ENCODE measurements around the gene GRHL1.

The GRHL1 gene

GRCh38 chr2:9965119-9965822 lies 13.8 kb downstream of the GRHL1 start:
- no peak for TF ChIP-seq CTCF (conservative IDR thresholded peaks at IDR 0.05; ENCODE audit: low read depth, low read length)
- no peak for DNase-seq (ENCODE audit: low read depth)
- H3K4me3 ChIP-seq (ENCODE audit: low read length), result no peak overlapping the region

DNA sequence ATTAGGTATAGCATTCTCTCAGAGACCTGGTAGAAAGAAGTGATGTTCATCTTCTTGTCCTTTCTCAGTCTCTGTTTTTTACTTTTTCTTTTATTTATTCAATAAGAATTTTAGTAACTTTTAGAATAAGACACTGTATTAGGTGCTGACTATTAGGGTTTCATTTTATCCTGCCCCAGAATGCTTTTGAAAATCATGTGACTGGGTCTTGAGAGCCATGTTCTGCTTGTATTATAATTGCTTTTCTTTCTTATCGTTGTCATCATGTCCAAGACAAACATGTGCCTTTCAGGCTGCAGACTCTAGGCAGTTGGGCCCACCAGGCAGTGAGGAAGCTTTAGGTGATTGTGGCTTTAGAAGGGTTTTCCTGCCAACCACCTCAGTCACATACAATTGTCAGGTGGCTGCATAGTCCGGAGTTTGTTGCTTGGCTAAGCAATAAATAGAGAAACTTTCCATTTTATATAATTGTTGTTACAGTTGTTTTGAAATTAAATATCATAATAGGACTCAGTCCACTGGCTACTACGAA lies 15.1 kb downstream of the GRHL1 start:
- no peak for TF ChIP-seq CTCF (conservative IDR thresholded peaks at IDR 0.05; ENCODE audit: low read depth, low read length)
- no peak overlapping the region for H3K4me3 ChIP-seq (ENCODE audit: low read length)
- no peak for DNase-seq (ENCODE audit: low read depth)

DNA sequence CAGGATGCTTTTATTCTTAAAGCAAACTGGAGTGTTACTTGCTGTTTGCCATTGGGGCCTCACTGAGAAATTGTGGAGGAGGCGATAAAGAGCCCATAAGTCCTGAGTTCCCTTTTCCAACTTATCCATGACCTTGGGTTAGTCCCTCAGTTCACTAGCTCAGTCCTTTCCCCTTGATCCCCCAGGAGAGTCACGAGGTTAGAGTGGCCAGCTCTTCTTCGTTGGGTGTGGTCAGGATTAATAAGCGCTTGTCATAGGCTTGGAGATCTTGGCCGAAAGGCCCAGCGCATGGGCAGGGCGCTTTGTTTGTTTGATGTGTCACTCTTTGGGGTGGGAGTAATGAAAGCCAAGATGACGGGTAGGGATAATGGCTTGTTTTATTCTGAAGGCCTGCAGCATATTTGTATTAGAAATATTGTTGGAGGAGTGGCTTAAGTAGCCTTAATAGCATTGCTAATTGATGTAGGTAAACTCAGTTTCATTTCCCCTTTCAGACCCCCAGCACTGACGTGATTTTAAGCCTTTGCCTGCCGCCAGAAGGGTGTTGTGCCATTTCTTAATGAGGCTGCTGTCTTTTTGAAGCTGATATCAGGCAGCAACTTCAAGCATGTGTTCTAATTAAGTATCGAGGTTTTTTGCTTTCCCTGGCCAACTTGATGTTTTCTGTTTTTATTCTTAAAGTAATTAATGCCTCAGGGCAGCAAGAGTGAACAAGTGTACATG lies 15.7 kb downstream of the GRHL1 start:
- no peak overlapping the region for H3K4me3 ChIP-seq (ENCODE audit: low read length)
- TF ChIP-seq CTCF (conservative IDR thresholded peaks at IDR 0.05; ENCODE audit: low read depth, low read length), result no peak
- no peak for DNase-seq (ENCODE audit: low read depth)

DNA sequence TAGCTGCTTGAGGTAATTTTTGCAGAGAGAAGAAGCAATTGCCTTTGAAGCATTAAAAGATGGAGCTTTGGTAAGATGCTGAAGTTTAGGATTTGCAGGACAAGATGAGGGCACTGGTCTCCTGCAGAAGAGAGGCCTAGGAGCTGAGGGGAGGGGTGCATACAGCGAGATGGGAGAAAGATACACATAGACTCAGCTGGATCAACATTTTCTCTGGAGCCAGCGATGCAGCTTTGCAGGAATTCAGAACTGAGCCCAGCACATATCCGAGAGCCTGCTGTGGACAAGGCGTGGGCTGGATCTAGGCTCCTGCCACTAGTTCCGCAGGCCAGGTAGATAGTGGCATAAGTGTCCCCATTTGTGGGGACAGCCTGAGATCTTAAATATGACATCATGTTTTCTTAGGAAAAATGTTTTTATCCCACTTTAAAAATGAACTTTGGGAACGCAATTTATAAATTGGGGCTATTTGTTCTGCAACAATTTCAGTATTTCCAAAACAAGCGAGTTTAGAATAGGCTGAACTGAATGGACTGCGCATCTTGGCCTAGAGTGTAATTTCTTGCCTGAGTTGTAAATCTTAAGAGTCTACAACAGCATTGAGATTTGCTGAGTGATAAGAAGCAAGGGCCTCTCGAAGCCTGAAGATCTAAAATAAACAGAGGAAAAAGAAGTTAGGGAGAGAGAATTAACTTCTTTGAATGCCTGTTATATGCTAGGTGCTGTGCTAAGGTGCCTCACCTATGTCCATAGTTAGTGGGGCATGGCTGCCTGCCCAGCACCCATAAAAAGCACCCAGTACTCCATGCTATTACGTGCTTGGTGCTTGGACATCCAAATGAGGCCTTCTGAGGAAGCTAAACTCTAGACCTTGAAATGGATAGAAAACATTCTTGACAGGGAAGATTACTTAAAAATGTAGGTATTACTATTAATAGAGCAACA lies 17.3 kb downstream of the GRHL1 start:
- no peak for TF ChIP-seq CTCF (conservative IDR thresholded peaks at IDR 0.05; ENCODE audit: low read depth, low read length)
- no peak for DNase-seq (ENCODE audit: low read depth)
- no peak overlapping the region for H3K4me3 ChIP-seq (ENCODE audit: low read length)

GRCh38 chr2:9970200-9971044 lies 18.9 kb downstream of the GRHL1 start:
- no peak overlapping the region for H3K4me3 ChIP-seq (ENCODE audit: low read length)
- TF ChIP-seq CTCF (conservative IDR thresholded peaks at IDR 0.05; ENCODE audit: low read depth, low read length), result no peak
- DNase-seq (ENCODE audit: low read depth), result no peak
